GM18867 (cell line): Measurements from ENCODE around the gene FAAP20.

Experiments
- ATAC-seq: cut with Tn5 transposase; IDR thresholded peaks from one replicate; pipeline ENCODE4 v1.9.1; 2021; ENCODE audit warnings: mild to moderate bottlenecking, moderate library complexity; ENCODE audit not compliant: unreplicated experiment

The FAAP20 gene

DNA sequence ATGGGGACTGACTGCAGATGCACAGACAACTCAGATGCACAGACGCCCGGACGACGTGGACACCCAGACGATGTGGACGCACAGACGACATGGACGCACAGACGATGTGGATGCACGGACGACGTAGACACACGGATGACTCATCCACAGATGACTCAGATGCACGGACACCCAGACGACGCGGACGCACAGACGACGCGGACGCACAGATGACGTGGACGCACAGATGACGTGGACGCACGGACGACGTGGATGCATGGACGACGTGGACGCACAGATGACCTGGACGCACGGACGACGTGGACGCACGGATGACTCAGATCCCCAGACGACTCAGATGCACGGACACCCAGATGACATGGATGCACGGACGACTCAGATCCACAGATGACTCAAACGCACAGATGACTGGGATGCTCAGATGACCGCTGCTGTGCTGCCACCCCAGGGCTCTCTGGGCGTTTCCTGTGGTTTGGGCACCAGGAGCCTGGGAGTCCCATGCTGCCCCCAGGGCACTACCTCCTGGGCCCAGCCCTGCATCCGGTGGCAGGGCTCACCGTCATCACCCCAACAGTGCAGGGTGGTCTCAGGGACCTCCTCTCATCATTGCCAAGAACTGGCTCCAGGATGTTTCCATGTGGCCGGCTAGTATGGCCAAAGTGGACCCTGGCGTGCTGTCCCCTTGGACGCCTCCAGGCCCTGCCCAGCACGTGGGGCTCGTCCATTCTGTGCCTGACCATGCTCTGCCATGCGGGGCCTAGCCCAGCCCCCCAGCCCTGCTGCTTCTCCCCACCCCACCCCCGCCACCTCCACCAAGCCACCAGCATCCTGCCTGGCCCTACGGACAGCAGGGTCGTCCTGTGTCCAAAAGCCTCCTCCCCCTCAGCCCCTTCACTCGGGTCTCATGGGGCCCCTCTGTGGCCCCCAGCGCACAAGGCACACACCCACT is 14.0 kb downstream of the FAAP20 start:
- ATAC-seq: no peak

DNA sequence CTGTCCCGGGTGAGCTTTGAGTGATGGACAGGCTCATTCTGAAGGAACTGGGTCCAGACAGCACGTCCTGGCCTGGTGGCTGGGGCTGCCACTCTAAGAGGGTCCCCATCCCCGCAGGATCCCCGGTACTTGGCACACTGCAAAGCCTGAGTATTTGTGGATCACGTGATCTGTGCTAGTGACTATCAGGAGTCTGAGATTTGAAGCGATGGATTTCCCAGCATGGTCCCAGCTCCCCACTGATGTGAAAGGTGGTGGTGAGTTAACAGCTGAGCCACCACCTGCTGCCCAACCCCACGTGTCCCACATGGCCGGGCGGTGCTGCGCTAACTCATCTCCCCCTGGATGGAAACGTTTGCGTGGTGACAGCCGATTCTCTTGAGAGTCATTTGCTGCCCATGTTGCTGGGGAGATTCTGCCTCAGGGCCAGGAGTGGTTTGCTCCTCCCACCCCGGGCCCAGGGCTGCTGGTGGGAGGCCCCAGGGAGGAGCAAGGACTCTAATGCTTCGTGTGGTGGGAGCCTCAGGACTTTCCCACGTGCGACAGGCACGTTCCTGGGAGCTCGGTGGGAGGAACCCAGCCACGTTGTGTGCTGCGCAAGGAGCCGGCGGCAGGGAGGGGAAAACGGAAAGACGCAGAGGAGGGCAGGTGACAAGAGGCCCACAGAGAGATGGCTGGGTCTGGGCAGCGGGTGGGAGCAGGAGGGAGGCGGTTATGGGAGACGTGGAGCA is 15.1 kb downstream of the FAAP20 start:
- ATAC-seq: no peak

DNA sequence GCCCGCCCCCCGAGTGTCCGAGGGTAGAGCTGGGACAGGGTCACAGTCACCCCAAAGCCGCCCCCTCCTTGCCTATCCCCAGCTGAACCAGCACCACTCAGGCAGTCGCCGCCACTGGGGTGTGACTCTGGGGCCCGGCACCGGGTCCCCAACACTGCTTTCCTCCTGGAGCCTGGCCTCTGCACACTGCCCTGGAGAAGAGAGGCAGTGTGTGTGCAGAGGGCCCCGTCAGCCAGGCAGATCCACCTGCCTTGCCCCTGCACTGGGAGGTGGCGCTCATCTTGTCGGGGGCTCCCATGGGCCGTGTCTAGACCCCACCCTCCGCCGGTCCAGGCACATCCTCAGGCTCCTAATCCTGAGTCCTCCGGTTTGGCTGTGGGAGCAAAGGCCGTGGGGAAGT is 15.7 kb downstream of the FAAP20 start:
- ATAC-seq: no peak

DNA sequence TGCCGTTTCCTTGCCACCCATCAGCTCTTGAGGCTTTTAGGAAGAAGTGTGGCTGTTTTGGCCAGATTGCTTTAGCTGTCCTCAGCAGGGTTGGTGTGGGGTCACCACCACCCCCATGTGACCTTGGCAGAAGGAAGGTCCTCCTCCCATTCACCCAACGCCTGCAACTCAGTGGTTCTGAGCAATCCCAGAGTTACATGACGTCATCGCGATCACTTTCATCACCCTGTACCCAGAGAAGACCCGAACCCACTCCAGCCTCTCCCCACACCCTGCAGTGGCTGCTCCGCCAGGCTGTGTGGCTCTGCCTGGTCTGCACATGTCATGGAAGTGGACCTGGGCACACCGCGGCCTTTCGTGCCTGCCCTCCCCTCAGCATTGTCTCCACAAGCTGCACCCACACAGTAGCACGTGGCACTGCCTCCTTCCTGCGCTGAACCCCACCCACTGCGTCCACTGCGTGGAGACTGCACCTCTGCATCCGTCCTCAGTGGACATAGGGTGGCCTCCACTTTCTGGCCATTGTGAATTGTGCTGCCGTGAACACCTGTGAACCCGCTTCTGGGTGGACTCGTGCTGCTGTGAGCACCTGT is 16.5 kb downstream of the FAAP20 start:
- ATAC-seq: no peak

DNA sequence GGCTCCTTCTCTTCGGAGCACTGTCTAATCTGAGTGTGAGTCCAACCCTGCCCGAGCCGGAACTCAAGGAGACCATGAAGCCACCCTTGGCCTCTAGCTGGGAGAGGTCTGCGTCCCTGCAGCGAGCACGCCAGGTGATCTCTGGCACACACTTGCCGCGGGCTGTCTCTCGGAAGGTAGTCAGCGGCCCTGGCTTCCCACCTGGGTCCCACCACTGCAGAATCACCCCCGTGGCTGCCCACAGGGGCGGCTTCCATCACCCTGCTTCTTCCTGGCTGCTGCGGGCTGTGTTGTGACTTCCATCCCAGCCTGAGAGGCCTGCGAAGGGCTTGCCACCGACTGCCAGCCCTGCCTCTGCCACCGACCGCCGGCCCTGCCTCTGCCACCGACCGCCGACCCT is 17.0 kb downstream of the FAAP20 start:
- no peak for ATAC-seq

DNA sequence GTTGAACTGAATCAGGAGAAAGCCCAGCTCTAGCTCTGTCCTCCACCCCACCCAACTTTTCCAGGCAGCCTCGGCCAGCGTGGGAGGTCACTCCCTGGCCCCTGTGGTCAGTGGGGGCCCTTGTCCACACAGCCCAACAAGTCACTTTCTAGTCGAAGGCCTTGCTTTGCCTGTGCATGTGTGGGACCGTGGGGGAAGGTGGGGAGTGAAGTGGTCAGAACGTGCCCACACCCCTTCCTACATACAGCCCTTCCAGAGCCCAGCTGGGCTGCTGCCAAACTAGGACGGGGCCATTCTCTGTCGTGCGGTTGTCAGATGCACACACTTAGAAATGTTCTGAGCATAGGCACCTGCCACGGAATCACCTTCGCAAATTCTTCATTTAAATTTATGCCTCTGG is 18.0 kb downstream of the FAAP20 start:
- ATAC-seq: no peak

DNA sequence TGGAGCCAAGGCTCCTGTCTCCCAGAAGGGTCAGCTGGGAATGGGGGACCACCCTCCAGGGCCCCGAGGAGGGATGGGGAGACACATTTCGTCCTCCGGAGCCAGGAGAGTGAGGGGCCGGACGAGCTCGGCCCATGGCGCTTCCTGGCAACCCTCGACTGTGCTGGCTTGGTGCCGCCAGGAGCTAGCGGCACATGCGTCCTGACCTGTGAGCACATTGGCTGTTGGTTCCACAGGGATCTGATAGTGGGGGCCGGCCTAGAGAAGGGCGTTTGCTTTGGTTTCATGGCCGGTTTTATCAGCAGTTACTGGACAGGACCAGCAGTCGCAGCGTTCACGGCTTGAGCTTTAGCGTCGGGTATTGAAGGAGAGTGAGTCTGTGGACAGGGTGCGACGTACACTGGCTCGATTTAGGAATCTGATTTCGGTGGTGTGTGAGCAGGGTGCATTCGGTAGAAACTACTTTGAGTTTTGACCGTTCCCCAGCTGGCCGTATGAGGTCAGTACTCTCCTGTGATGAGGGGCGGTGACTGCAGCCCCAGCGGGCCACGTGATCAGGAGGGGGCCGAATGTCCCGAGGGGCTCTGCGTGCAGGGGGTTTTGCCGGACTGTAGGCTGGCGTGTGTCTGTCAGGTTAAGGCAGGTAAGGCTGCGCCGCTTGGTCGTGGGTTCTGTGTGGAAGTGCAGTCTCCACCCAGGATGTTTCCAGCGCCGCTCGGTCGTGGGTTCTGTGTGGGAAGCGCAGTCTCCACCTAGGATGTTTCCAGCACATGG is 18.7 kb downstream of the FAAP20 start:
- no peak for ATAC-seq

DNA sequence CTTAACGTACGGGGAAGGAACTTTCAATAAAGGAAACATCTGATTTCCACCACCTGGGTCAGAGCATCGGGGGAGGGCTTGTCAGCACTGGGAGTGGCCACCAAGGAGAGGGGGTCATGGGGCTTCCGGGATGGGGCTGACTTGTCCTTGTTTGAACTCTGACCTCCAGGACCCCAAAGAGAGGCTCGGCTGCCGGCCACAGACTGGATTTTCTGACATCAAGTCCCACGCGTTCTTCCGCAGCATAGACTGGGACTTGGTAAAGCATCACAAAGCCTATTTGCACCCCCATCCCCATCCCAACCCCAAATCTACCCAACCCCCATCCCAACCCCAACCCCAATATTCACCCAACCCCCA is 19.5 kb downstream of the FAAP20 start:
- no peak for ATAC-seq

DNA sequence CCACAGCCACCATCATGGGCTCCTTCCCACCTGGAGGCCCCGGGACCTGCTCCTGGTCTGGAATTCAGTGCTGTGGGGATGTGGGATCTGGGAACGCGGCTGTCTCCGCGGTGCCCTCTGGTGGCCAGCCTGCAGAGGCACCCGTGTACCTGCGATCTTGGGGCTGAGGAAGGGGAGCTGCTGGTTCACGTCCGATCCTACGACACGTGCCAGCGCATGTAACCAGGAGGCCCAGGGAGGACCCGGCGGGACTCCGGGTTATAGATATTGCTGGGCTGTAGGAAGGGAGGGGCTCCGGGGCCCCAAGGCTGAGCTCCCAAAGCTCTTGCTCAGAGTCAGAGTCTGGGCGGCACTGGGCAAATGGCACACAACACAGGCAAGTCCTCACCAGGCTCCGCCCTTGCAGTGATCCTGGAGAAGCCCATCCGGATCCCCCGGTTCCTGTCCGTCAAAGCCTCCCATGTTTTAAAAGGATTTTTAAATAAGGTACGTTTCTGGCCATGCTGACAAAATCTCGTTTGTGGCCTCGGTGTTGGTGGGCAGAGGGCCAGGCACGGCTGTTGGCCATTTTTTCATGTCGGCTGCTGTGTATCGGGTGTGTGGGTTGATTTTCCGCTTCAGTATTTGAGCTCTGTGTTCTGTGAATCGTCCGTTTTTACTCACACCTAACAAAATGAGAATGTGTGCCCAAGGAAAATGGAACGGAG is 20.1 kb downstream of the FAAP20 start:
- no peak for ATAC-seq

DNA sequence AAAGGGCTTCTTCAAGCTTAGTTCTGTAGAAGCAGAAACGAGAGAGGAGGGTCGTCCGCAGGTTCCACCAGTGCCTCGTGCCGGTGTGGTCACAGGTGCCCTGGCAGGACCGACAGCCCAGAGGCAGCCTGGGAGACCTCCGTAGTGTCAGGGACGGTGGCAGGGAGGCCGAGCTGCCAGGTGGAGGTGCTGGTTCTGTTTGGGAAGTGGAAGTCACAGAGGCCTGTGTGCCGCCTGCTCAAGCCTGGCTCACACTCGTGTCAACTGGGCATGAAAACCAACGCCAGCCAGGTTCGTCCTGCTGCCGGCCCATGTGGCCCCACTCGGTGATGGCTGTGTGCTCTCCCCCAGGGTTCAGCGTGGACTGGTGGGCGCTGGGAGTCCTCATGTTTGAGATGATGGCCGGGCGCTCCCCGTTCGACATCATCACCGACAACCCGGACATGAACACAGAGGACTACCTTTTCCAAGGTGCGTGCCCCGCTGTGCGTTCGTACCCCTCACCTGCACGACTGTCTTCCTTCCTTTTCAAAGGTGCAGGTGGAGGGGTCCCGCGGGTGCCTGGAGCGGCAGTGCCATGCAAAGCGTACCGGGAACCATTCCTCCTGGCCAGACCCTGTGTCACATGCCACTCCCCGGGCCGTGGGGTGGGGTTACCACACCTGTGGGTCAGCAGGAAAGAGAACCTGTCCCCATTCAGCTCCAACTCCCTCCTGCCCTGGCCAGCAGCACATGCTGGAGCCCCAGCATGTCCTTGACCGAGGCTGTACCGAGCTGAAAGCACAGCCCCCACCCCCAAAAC is 20.8 kb downstream of the FAAP20 start:
- ATAC-seq: no peak

DNA sequence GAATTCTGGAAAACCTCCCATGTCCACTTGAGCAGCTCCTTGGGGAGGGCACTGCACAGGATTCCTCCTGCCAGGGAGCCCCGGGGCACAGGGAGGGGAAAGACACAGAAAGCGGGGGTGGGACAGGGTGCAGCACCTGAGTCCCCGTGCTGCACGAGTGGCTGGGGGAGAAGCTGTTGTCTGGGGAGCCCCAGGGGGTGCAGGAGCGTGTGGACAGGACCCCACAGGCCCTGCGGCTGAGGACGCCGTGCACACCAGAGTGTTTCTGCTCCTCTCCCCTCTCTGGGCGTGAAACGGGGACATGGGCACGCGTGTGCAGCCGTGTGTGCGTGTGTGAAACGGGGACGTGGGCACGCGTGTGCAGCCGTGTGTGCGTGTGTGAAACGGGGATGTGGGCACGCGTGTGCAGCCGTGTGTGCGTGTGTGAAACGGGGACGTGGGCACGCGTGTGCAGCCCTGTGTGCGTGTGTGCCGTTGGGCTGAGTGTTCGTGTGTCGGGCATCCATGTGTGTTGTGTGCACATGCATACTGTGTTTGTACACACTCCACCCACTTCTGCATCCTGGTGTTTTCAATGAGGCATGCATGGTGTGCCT is 21.9 kb downstream of the FAAP20 start:
- no peak for ATAC-seq

DNA sequence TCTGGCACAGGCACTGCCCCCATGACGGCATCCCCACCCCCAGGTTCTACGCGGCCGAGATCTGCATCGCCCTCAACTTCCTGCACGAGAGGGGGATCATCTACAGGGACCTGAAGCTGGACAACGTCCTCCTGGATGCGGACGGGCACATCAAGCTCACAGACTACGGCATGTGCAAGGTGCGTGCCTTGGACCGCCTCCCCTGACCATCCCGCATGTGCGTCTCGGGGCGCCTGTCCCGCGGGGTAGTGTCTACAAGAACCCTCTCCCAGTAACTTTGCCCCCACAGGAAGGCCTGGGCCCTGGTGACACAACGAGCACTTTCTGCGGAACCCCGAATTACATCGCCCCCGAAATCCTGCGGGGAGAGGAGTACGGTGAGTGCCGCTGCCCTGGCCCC is 22.6 kb downstream of the FAAP20 start:
- no peak for ATAC-seq

DNA sequence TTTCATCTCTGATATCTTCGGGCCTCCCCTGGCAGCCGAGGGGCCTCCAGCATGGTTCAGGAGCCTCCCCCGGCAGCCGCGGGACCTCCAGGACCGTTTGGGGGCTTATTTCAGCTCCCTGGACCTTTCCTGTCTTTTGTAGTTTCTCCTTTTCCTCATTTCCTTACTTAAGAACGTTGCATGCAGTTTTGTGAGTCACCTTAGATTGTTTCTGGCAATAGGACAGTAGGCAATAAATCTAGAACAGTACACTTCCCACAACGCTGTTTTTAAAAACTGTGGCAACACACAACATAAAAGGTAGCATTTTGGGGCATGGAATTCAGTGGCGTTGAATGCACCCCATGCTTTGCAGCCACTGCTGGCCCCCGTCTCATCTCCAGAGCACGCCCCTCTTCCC is 24.4 kb downstream of the FAAP20 start:
- no peak for ATAC-seq

DNA sequence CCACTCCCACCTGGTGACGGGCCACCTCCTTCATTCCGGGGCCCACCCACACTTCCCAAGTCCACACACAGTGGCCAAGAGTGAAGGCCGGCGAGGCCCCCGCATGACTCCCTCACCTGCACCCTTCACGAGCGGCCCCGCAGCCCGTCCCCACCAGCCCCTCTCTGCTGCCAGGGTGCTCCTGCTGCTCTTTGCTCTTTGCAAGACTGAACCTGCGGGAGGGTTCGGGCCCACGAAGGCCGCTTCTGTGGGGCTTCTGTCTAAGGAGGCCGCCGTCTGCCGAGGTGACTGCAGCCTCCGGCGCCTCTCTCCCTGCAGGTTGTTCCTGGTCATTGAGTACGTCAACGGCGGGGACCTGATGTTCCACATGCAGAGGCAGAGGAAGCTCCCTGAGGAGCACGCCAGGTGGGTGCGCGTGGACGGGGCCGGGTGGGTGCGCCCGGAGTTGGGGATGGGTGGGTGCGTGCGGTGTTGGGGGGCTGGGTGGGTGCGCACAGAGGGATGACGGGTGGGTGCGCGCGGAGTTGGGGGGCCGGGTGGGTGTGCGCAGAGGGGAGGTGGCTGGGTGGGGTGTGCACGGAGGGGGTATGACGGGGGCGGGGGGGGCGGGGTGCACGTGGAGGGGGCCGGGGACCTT is 25.3 kb downstream of the FAAP20 start:
- no peak for ATAC-seq

DNA sequence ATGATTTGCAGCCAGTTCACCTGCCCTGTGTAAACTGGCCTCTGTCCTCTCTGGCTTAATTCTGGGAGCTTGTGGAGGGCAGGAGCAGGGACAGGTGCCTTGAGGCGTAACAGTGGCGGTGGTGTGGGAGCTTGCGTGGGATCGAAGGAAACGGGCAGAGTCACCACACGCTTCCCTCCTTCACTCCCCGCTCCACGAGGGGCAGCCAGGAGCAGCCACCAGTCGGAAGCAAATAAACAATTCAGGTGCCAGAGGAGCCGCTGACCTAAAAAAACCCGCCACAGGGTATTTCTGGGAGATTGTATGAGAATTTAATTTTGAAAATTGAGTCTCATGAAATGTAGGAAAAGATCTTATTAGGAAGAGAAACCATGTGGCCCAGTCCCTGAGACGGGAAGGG is 26.0 kb downstream of the FAAP20 start:
- no peak for ATAC-seq

DNA sequence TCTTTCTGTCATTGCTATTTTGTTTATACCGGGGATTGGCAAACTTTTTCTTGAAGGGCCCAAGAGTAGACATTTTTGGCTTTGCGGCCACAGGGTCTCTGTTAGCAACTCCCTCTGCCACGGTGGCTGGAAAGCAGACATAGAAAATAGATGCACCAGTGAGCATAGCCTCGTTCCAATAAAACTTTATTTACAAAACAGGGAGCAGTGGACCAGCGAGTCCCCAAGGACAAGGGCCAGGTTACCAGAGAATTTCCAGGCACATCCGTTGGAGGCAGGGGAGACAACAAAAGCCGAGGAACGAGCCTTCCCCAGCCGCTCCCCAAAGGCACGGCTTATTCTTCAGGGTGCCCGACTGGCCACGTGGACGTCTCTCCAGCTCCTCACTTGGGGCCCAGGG is 26.5 kb downstream of the FAAP20 start:
- ATAC-seq: no peak

DNA sequence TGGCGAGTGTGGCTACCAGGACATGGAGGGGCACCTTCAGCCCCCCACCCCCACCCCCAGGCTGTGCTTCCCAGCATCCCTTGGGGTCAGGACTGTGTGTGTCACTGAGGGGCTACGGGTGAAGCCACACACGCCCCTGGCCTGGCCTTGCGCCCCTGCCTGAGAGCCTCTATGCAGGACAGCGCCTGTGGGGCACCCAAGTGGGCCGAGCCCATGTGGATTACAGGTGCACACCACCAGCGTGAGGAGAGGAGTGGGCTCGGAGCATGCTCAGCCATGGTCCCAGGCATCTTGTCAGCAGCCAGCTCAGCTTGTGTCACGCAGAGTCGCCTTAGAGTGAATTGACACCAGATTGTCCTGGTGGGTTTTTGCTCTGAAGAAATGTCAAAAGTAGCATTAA is 27.9 kb downstream of the FAAP20 start:
- no peak for ATAC-seq

DNA sequence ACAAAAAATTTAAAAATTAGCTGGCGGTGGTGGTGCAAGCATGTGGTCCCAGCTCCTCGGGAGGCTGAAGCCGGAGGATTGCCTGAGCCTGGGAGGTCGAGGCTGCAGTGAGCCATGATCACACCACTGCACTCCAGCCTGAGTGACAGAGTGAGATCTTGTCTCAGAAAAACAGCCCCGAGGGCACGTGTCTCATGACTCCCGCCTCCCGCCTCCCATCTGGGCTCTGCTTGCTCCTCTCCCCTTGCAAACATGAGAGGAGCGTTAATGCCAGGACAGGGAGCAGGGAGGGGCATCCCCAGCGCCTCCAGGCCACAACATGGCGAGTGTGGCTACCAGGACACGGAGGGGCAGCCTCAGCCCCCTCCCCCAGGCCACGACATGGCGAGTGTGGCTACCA is 28.3 kb downstream of the FAAP20 start:
- ATAC-seq: no peak

DNA sequence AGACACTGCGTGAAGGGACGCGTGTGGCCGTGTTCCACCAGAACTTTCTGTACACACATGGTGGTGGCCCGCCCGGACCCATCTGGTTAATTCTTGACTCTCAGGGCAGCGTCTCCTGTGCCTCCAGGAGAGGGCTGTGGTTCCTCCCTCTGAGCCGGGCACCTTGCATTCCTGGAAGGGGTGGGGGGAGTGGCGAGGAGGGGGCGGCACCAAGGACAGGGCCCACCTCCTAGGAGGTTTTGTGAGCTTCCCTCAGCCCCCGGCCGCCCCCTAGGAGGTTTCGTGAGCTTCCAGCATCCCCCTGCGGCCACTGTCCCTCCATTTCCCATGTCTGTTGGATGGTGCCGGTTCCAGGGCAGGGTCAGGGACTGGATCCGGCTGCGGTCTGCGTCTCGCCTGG is 28.9 kb downstream of the FAAP20 start:
- no peak for ATAC-seq
